Stimulated activated CD4-positive, alpha-beta T cell treated with anti-CD3 and anti-CD28 coated beads, Interleukin-1b, Interleukin-23, amount 100 ng/mL, for 4 hours (primary cell): Measurements from ENCODE around the gene NHLRC3.
"Not testable (repeated sequence)": the region's sequence is repeated elsewhere in the genome, so short reads cannot be mapped to it uniquely, and the experiment has no call there.

Experiments
- DNase-seq, 2 donors: peaks; one replicate each; pipeline ENCODE4 v3.0.0-alpha.2; 2020; ENCODE audit warnings: low read depth in 2 of 2

NHLRC3 gene

GRCh38 chr13:39044536-39044935, 6.3 kb downstream of the NHLRC3 start:
- no peak for DNase-seq

GRCh38 chr13:39047560-39047959, 9.3 kb downstream of the NHLRC3 start:
- DNase-seq, result no peak

GRCh38 chr13:39048806-39049205, 10.6 kb downstream of the NHLRC3 start:
- DNase-seq, result no peak

- DNase-seq, result no peak
Observed at GRCh38 chr13:39049274-39049673, 11.0 kb downstream of the NHLRC3 start.

GRCh38 chr13:39051157-39051556, 12.9 kb downstream of the NHLRC3 start:
- DNase-seq, result no peak

- DNase-seq, result no peak
Observed at GRCh38 chr13:39052944-39053343, 14.7 kb downstream of the NHLRC3 start.

GRCh38 chr13:39054112-39054511, 15.9 kb downstream of the NHLRC3 start:
- DNase-seq, result no peak

- DNase-seq, result no peak
Observed at GRCh38 chr13:39056018-39056417, 17.8 kb downstream of the NHLRC3 start.

- no peak for DNase-seq
Observed at GRCh38 chr13:39058040-39058439, 19.8 kb downstream of the NHLRC3 start.

- DNase-seq, result no peak
Observed at GRCh38 chr13:39062004-39062403, 23.7 kb downstream of the NHLRC3 start.

GRCh38 chr13:39072842-39073241, 34.6 kb downstream of the NHLRC3 start:
- DNase-seq, result no peak

GRCh38 chr13:39073983-39074382, 35.7 kb downstream of the NHLRC3 start:
- no peak for DNase-seq

GRCh38 chr13:39086251-39086945, 48.1 kb downstream of the NHLRC3 start:
- DNase-seq, result not testable (repeated sequence)

GRCh38 chr13:39091586-39091985, 53.3 kb downstream of the NHLRC3 start:
- no peak for DNase-seq

- DNase-seq, result no peak
Observed at GRCh38 chr13:39095500-39095899, 57.2 kb downstream of the NHLRC3 start.

- no peak for DNase-seq
Observed at GRCh38 chr13:39099231-39099630, 61.0 kb downstream of the NHLRC3 start.
